ENCODE measurements around the gene SLIT3.

GRCh38 chr5:168892618-168893186 is 408.2 kb downstream of the SLIT3 start:
- TF ChIP-seq, protein P1, sequence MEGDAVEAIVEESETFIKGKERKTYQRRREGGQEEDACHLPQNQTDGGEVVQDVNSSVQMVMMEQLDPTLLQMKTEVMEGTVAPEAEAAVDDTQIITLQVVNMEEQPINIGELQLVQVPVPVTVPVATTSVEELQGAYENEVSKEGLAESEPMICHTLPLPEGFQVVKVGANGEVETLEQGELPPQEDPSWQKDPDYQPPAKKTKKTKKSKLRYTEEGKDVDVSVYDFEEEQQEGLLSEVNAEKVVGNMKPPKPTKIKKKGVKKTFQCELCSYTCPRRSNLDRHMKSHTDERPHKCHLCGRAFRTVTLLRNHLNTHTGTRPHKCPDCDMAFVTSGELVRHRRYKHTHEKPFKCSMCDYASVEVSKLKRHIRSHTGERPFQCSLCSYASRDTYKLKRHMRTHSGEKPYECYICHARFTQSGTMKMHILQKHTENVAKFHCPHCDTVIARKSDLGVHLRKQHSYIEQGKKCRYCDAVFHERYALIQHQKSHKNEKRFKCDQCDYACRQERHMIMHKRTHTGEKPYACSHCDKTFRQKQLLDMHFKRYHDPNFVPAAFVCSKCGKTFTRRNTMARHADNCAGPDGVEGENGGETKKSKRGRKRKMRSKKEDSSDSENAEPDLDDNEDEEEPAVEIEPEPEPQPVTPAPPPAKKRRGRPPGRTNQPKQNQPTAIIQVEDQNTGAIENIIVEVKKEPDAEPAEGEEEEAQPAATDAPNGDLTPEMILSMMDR (conservative IDR thresholded peaks at IDR 0.05; ENCODE audit: low read depth in 2 of 2) = no peak
- TF ChIP-seq POLR2AphosphoS5 (IDR thresholded peaks at IDR 0.05; ENCODE audit: low read depth) (no peak), EZH2phosphoT487 (IDR thresholded peaks at IDR 0.05; ENCODE audit: unreplicated experiment) (no peak), REST (IDR thresholded peaks at IDR 0.05; ENCODE audit: unreplicated experiment) (no peak)

Measured in GM23338 (cell line).